Measurements from ENCODE around the gene ENSA. TPM values are rescaled to one million over a fixed set of nuclear protein-coding genes. Genes with fewer than 3 reads are reported as not detected.
"Not testable (repeated sequence)": the region's sequence is repeated elsewhere in the genome, so short reads cannot be mapped to it uniquely, and the experiment has no call there.

The ENSA gene
- total and polyA plus RNA-seq, 2 donors from 2014 or later = 172 to 193 TPM

GRCh38 chr1:150606463-150607142, 22.8 kb downstream of the ENSA start:
- no peak overlapping the region for H3K4me3 ChIP-seq (ENCODE audit: low read length in 3 of 3)
- no peak overlapping the region for H3K9ac ChIP-seq (ENCODE audit: low read length in 3 of 3)
- no peak overlapping the region for H3K27ac ChIP-seq (ENCODE audit: low read depth in 2 of 2, low read length in 2 of 2)
- H3K36me3 ChIP-seq (ENCODE audit: control insufficient read depth in 2 of 3, insufficient read depth in 3 of 3, low read length in 3 of 3) = no peaks in the 10 kb centered on the region
- DNase-seq (no peak), FAIRE-seq (no peak)
- peaks cover 0 to 8% (median 4%) of the 10 kb centered on the region in 3 donors for H3K4me1 ChIP-seq (ENCODE audit: control insufficient read depth in 2 of 3, insufficient read depth in 2 of 3, low read depth in 1 of 3, low read length in 3 of 3)
- H3K9me3 ChIP-seq (ENCODE audit: control insufficient read depth in 2 of 3, insufficient read depth in 1 of 3, low read length in 3 of 3) = no peaks in the 10 kb centered on the region
- no peak for TF ChIP-seq CTCF (IDR thresholded peaks at IDR 0.05; ENCODE audit: borderline replicate concordance, extremely low read depth, insufficient read depth)
- no peaks in the 10 kb centered on the region for H3K27me3 ChIP-seq (ENCODE audit: control insufficient read depth, insufficient read depth, low read length)
- intact Hi-C loops (cut with DNase I) = no loop called here

- DNase-seq; intact Hi-C loops (cut with DNase I); H3K4me1 ChIP-seq (ENCODE audit: control insufficient read depth in 2 of 3, insufficient read depth in 2 of 3, low read depth in 1 of 3, low read length in 3 of 3); H3K9ac ChIP-seq (ENCODE audit: low read length in 3 of 3); FAIRE-seq; H3K27me3 ChIP-seq (ENCODE audit: control insufficient read depth, insufficient read depth, low read length); H3K4me3 ChIP-seq (ENCODE audit: low read length in 3 of 3); H3K9me3 ChIP-seq (ENCODE audit: control insufficient read depth in 2 of 3, insufficient read depth in 1 of 3, low read length in 3 of 3); H3K36me3 ChIP-seq (ENCODE audit: control insufficient read depth in 2 of 3, insufficient read depth in 3 of 3, low read length in 3 of 3): not testable (repeated sequence)
- H3K27ac ChIP-seq (ENCODE audit: low read depth in 2 of 2, low read length in 2 of 2) = peak overlapping the region; percentile 47 to 61
Measured at GRCh38 chr1:150605451-150605731, 24.0 kb downstream of the ENSA start.

- intact Hi-C loops (cut with DNase I) = no loop called here
Measured at GRCh38 chr1:150604226-150604588, 25.2 kb downstream of the ENSA start.

GRCh38 chr1:150603711-150604110, 25.7 kb downstream of the ENSA start:
- Histone ChIP-seq H3K27me3 (ENCODE audit: control insufficient read depth, insufficient read depth, low read length) (no peaks in the 10 kb centered on the region), H3K4me1 (ENCODE audit: control insufficient read depth in 2 of 3, insufficient read depth in 2 of 3, low read depth in 1 of 3, low read length in 3 of 3) (peaks cover 0 to 4% (median 4%) of the 10 kb centered on the region in 3 donors), H3K27ac (ENCODE audit: low read depth in 2 of 2, low read length in 2 of 2) (no peak overlapping the region), H3K9me3 (ENCODE audit: control insufficient read depth in 2 of 3, insufficient read depth in 1 of 3, low read length in 3 of 3) (no peaks in the 10 kb centered on the region), H3K36me3 (ENCODE audit: control insufficient read depth in 2 of 3, insufficient read depth in 3 of 3, low read length in 3 of 3) (no peaks in the 10 kb centered on the region), H3K4me3 (ENCODE audit: low read length in 3 of 3) (no peak overlapping the region), H3K9ac (ENCODE audit: low read length in 3 of 3) (no peak overlapping the region)
- TF ChIP-seq CTCF (IDR thresholded peaks at IDR 0.05; ENCODE audit: borderline replicate concordance, extremely low read depth, insufficient read depth) = no peak
- FAIRE-seq = no peak
- intact Hi-C loops (cut with DNase I) = no loop called here
- DNase-seq = no peak

More at GRCh38 chr1:150604226-150604588, 25.2 kb downstream of the ENSA start:
- no peak for FAIRE-seq
- H3K27ac ChIP-seq (ENCODE audit: low read depth in 2 of 2, low read length in 2 of 2) = peak overlapping the region; percentile 19 to 47
- no peaks in the 10 kb centered on the region for H3K27me3 ChIP-seq (ENCODE audit: control insufficient read depth, insufficient read depth, low read length)
- DNase-seq = no peak
- no peak for TF ChIP-seq CTCF (IDR thresholded peaks at IDR 0.05; ENCODE audit: borderline replicate concordance, extremely low read depth, insufficient read depth)
- no peak overlapping the region for H3K9ac ChIP-seq (ENCODE audit: low read length in 3 of 3)
- H3K4me1 ChIP-seq (ENCODE audit: control insufficient read depth in 2 of 3, insufficient read depth in 2 of 3, low read depth in 1 of 3, low read length in 3 of 3) = peaks cover 0 to 4% (median 4%) of the 10 kb centered on the region in 3 donors
- H3K4me3 ChIP-seq (ENCODE audit: low read length in 3 of 3) = no peak overlapping the region
- H3K9me3 ChIP-seq (ENCODE audit: control insufficient read depth in 2 of 3, insufficient read depth in 1 of 3, low read length in 3 of 3) = no peaks in the 10 kb centered on the region
- no peaks in the 10 kb centered on the region for H3K36me3 ChIP-seq (ENCODE audit: control insufficient read depth in 2 of 3, insufficient read depth in 3 of 3, low read length in 3 of 3)

- H3K27ac ChIP-seq (ENCODE audit: low read depth in 2 of 2, low read length in 2 of 2); H3K36me3 ChIP-seq (ENCODE audit: control insufficient read depth in 2 of 3, insufficient read depth in 3 of 3, low read length in 3 of 3); intact Hi-C loops (cut with DNase I); DNase-seq; H3K4me3 ChIP-seq (ENCODE audit: low read length in 3 of 3); FAIRE-seq; H3K9ac ChIP-seq (ENCODE audit: low read length in 3 of 3); H3K4me1 ChIP-seq (ENCODE audit: control insufficient read depth in 2 of 3, insufficient read depth in 2 of 3, low read depth in 1 of 3, low read length in 3 of 3); H3K9me3 ChIP-seq (ENCODE audit: control insufficient read depth in 2 of 3, insufficient read depth in 1 of 3, low read length in 3 of 3); H3K27me3 ChIP-seq (ENCODE audit: control insufficient read depth, insufficient read depth, low read length): not testable (repeated sequence)
Measured at GRCh38 chr1:150602372-150602771, 27.0 kb downstream of the ENSA start.
